GM12872 (cell line): ENCODE measurements around the gene UBR2.

Experiments used
- CTCF ChIP-seq: IDR thresholded peaks from 3 replicates; pipeline ENCODE4 v1.5.1; 2011; ENCODE audit warnings: low read depth, mild to moderate bottlenecking, low read length, moderate library complexity; ENCODE audit not compliant: insufficient read depth

The UBR2 gene

GRCh38 chr6:42674780-42675179 lies 111.0 kb downstream of the UBR2 start:
- TF ChIP-seq CTCF: no peak

GRCh38 chr6:42679358-42679757 lies 115.5 kb downstream of the UBR2 start:
- no peak for TF ChIP-seq CTCF

DNA sequence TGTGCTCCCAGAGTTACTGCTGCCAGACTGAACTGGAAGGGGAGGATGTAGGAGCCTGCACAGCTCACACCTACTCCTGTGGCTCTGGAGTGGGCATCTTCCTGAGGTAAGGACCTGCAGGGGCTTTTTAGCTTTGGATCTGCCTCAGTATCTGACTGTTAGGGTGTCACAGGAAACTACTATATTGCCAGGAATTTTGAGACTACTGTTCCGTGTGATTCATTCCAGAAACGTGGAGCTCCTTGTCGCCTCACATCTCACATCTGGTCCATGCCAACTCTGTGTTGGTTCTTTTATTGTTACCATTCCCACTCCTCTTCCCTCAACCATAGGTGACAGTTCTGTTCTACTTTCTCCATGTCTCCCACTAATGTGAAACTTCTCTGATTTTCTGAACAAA lies 124.5 kb downstream of the UBR2 start:
- no peak for TF ChIP-seq CTCF

GRCh38 chr6:42689371-42689770 lies 125.5 kb downstream of the UBR2 start:
- no peak for TF ChIP-seq CTCF

- no peak for TF ChIP-seq CTCF
Observed at GRCh38 chr6:42690151-42690702, 126.4 kb downstream of the UBR2 start.

DNA sequence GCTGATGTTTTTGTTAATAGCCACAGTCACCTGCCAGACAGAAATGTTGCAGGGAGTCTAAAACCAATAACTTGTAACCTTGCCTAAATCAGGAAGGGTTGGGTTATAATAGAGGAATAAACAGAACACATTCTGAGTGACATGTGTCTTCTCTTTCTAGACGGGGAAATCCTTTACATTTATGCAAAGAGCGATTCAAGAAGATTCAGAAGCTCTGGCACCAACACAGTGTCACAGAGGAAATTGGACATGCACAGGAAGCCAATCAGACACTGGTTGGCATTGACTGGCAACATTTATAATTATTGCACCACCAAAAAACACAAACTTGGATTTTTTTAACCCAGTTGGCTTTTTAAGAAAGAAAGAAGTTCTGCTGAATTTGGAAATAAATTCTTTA lies 127.0 kb downstream of the UBR2 start:
- no peak for TF ChIP-seq CTCF

- TF ChIP-seq CTCF: no peak
Observed at GRCh38 chr6:42692137-42692911, 128.5 kb downstream of the UBR2 start.
